C1 segment of cervical spinal cord (tissue), 14 donors: ENCODE measurements around the gene DEPDC1.
"Not testable (repeated sequence)": the region's sequence is repeated elsewhere in the genome, so short reads cannot be mapped to it uniquely, and the experiment has no call there.

ENCODE experiments used
- DNase-seq, 14 donors: peaks; one replicate each; lab custom pipeline; 2025; lab: John Stamatoyannopoulos, UW

Gene DEPDC1, protein sequence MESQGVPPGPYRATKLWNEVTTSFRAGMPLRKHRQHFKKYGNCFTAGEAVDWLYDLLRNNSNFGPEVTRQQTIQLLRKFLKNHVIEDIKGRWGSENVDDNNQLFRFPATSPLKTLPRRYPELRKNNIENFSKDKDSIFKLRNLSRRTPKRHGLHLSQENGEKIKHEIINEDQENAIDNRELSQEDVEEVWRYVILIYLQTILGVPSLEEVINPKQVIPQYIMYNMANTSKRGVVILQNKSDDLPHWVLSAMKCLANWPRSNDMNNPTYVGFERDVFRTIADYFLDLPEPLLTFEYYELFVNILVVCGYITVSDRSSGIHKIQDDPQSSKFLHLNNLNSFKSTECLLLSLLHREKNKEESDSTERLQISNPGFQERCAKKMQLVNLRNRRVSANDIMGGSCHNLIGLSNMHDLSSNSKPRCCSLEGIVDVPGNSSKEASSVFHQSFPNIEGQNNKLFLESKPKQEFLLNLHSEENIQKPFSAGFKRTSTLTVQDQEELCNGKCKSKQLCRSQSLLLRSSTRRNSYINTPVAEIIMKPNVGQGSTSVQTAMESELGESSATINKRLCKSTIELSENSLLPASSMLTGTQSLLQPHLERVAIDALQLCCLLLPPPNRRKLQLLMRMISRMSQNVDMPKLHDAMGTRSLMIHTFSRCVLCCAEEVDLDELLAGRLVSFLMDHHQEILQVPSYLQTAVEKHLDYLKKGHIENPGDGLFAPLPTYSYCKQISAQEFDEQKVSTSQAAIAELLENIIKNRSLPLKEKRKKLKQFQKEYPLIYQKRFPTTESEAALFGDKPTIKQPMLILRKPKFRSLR

DNA sequence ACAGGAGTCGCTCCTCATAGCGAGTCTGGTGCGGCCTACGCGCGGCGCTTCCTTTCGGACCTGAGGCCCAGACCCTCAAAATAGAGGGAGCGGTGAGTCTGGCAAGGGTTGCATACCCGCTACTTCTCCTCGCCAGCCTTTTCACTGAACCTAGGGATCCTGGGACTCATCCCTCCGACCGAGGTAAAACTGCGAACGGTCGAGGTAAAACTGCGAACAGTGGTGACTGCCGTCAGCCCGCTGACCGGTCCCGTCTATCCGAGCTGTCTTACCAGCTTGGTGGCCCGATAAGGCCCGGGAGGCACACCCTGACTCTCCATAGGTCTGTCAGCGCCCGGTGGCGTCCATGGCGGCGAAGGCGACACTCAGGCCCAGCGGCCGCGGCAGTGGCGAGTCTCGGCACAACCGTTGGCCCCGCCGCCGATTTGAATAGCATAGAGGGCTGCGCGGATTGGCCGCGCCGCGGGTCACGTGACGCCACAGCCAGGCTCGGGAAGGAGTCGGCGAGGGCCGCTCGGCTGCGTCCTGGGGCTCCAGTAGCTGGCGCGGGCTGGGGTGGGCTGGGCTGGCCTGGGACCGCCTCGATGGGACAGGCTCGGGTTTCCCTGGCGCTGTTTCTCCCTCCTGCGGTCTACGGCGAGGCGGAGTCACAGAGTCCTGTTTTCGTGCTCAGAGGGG is at the start of gene DEPDC1:
DEPDC1 (minus strand) TSS at position 403 of the 678 bp plus-strand sequence; CDS start at position 320, 83 bp downstream.
- peak; percentile 15 to 88 (median 75) for DNase-seq

DNA sequence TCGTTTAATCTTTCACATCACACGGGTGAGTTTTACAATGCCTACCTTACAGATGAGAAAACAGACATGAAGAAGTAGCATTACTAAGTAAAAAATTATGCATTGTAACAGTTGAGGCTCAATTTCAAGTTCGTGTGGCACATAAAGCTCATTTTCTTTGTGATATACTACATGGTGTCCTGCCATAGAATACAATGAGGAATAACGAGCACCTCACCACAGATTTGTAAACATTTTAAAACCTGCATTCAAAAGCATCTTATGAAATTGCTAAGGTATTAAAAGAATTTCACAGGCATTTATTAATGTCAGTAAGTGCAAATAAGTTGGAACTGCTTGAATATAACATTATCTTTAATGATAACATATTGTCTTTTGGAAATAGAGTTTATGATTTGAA is 47.8 kb upstream of the DEPDC1 start:
- no peak for DNase-seq

DNA sequence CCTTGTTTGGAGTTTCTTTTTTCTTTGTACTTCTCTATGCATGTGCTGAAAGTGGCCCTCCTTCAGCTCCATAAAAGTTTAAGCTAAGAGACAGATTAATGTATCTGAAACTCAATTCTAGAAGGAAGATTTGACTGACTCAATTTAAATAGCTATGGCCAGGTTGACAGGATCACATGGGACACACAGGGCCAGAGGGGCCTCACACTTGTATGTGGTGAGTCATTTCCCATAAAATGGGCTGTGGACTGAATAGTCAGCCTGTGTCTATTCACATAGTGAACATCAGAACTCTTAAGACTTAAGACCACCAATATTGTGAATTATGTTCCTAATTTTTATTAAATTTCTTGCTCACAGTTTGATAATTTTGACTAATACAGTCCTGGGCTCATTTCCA is 45.7 kb upstream of the DEPDC1 start:
- DNase-seq: no peak

DNA sequence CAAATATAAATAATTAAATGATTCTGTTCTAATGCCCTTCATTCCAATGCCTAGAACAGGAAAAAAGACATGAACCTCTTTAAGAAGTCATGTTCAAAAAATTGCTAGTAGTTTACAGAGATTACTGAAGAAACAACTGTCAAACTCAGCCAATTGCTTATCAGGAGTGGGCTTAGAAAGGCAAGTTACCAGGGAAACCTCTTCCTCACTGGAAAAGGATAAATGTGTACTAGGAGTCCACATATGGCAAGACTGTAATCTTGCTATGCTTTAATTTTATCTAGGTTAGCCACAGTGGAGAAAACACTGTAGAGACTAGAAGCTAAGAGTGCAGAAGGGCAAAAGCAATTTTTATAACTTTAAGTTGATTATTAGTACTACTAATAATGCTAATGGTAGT is 42.1 kb upstream of the DEPDC1 start:
- no peak for DNase-seq

DNA sequence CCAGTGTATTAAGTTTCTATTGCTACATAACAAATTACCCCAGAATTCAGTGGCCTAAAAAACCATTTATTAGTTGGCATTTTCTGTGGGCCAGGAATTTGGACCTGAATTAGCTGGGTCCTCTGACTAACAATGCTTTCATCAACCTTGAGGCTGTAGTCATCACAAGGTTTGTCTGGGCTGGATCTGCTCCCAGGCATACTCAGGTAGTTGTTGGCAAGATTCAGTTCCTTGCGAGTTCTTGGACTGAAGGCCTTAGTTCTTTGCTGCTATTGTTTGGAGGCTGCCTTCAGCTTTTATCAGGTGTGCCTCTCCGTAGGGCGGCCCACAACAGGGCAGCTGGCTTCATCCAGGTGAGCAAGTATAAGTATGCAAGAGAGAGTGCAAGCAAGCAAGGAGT is 31.4 kb upstream of the DEPDC1 start:
- no peak for DNase-seq

DNA sequence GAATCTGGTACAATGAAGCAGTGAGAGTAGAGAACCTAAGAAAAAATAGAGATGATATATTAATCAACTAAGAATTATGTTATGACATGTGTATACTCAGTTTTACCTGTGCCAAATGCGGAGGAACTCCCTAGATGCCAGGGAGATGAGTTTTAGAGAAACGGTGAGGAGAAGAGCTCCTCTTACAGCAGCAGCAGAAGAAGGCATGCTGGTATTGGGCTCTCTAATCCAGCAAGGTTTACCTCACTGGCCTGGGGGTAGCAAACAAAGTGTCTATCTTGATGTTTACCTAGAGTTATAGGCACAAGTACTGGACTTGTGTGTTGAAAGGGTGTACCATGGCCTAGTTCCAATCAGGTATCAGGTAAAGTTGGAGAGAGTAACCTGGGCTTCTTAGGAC is 28.9 kb upstream of the DEPDC1 start:
- DNase-seq: no peak

DNA sequence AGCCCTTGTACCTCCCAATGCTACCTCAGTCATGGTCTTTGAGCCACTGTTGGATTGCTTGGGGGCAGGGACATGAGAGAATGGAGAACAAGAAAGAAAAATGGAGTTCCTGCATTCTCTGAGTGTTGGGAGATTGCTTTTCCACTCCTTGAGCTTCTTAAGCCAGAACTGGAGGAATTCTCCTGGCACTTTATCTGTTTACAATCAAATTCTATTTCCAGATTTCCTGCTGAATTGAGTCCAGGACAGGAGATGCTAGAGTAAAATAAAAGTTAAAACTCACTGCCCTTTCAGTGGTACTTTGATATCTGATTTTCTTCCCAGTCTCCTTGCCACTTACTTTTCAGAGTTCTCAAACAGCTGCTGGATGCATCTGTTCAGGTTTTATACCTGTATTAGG is 24.4 kb upstream of the DEPDC1 start:
- no peak for DNase-seq

DNA sequence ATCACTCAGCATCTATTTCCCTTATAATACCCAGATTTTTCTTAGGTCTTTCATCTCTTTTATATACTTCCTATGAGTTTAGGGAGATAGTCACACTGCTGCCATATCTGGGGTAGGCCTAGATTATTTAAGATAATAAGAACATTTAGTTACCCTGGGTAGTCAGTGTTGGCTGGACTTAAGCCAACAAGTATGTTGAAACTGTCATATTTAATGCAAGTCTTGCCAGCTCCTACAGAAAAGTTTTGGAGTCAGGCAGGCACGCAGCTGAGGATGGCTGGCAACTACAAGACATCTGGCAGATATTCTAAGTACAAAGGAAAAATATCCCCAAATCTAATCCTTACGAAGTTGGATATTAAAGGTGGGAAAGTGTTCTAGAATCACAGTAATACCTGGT is 19.2 kb upstream of the DEPDC1 start:
- no peak for DNase-seq

DNA sequence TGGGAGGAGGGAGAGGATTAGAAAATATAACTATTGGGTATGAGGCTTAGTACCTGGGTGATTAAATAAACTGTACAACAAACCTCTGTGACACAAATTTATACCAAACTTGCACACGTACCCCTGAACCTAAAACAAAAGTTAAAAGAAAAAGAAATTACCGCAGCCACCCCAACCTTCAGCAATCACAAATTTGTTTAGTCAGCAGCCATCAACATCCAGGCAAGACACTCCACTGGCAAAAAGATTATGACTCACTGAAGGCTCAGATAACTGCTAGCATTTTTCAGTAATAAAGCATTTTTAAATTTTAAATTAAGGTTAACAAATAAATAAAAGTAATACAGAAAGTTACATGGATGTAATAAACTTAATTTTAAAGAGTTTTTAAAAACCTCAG is 14.4 kb upstream of the DEPDC1 start:
- no peak for DNase-seq

DNA sequence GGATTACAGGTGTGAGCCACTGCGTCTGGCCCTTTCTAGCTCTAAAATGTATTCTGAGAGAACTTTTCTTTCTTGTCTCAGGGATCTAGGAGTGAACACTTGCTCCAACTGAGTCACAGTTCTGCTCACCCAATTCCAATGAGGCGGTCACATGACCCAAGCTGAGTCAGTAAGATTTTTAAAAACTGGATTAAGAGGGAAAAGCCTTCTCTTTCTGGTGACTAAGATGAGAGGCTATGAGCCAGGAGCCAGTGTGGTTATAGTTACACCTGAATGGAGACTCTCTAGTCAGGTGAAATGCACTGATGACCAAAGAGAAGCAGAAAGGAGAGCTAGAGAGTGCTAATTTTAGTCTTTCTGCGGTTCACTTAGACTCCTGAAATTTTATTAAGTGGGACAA is 9.5 kb upstream of the DEPDC1 start:
- no peak for DNase-seq

DNA sequence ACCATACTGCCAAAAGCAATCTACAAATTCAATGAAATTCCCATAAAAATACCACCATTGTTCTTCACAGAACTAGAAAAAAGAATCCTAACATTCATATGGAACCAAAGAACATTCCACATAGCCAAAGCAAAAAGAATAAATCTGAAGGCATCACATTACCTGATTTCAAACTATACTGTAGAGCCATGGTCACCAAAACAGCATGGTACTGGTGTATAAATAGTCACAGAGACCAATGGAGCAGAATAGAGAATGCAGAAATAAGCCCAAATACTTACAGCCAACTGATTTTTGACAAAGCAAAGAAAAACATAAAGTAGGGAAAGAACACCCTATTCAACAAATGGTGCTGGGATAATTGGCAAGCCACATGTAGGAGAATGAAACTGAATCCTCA is 6.2 kb upstream of the DEPDC1 start:
- DNase-seq: no peak

DNA sequence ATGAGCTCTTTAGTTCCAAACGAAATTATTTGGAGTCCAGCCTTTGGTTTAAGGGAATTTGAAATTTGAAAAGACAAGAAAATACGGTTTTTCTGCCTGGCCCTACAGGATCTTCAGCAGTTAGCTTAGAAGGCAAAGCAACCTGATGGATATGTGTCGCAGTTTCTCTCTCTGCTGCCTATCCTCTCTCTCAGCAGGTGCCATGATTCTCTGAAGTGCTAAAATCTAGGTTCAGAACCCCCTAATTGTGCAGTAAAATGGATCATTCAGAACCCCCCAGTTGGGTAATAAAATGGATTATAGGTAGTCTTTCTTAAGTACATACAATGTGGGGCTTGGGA is 446 bp upstream of the DEPDC1 start:
- DNase-seq: no peak

DNA sequence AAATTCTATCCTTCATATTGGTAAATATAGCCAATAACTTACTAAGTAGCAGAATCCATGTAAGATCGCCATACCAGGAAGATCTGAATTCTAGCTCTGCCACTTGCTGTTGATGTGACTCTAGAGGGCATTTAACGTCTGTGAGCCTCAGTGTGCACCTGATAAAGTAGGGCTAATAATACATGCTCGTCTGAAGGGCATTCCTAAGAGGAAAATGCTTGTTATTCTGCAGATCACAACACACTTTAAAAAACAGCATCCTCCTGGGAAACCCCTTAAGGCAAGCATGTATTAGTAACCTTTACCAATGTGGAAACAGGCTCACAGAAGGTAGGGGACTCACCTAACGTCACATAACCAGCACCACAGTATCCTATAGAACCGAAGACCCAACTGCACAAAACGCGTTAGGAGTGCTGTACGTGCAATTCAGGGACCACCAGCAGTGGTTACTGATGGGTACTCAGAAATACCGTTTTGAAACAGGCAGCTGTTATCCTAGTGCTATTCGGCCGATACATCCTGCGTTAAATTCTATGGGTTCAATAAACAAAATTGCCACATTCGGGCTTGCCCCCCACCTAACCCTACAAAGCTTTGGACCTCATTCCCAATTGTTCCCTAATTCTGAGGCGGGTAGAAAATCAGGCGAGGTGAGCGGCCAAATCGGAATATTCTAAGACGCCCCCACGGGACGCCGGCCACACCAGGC is 758 bp downstream of the DEPDC1 start:
- DNase-seq: no peak

DNA sequence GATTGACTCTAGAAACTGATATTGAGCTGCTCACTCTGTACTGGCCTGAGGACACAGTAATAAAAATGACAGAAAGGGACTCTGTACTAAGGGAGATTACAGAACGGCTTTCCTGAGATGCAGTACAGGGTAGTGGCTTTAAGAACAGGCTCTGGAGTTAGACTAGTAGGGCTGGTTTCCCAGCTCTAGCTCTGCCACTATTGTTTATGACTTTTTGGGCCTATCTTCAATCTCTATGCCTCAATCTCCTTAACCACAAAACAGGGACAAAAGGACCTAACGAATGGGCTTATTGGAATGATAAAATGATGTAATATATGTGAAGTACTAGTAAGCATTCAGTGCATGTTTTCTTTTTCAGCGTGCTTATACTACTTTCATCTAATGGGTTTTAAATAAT is 1.4 kb downstream of the DEPDC1 start:
- DNase-seq: no peak

DNA sequence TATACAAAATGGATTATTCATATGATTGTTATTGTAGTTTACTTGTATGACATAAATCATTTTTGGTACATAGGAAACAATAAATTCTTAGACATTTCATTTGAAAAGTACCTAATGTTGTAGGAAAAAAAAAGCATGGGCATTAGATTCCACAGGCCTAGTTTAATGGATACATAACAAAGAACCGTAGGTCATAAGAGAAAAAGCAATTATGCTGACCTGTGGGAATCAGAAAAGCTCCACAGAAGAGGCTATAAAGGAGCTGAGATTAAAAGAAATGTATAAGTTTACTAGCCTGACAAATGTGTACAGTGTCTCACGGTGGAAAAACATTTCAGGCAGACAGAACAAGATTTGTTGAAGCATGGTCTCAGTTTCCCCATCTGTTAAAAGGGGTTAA is 3.7 kb downstream of the DEPDC1 start:
- no peak for DNase-seq

DNA sequence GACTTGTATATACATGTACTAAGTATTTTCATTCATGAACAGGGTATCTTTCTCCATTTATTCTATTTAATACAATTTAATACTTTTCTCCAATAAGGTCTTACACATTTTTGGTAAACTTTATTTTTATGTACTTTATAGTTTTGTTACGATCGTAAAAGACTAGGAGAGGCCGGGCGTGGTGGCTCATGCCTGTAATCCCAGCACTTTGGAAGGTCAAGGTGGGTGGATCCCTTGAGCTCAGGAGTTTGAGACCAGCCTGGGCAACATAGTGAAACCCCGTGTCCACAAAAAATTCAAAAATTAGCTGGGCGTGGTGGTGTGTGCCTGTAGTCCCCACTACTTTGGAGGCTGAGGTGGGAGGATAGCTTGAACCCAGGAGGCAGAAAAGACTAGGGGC is 4.6 kb downstream of the DEPDC1 start:
- not testable (repeated sequence) for DNase-seq

DNA sequence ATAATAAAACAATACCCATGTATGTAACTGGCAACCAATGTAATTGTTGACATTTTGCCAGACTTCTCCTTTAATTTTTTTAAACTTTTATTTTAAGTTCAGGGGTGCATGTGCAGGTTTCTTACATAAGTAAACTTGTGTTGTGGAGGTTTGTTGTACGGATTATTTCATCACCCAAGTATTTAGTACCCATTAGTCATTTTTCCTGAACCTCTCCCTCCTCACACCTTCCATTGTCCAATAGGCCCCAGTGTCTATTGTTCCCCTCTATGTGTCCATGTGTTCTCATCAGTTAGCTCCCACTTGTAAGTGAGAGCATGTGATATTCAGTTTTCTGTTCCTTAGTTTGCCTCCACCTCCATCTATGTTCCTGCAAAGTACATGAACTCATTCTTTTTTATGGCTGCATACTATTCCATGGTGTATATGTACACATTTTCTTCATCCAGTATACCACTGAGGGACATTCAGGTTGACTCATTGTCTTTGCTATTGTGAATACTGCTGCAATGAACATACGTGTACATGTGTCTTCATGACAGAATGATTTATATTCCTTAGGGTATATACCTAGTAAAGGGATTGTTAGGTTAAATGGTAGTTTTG is 6.7 kb downstream of the DEPDC1 start:
- no peak for DNase-seq

DNA sequence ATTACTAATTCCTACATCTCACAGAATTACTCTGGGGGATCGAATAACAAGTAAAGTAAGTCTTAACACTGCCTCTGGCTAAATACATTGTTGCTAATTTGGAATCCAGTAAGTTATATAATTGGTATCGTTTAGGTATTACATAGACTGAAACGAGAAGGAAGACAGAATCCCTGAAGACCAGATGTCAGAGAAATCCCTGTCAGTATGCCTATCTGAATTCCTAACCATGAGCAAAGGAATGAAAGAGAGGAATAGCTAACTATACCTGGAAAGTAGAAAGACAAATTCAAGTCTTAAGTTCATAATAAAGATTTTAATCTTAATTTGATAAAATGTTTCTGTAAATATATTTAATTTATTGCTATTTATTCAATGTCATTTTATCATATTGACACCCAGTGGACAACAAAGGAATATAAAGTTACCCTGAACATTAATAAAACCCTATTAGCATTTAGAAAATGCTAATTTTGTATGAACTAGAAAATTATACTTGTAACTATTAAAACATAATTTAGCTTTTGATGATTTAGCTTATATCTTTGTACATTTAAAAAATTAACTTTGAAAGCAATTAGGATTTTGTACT is 11.4 kb downstream of the DEPDC1 start:
- no peak for DNase-seq

DNA sequence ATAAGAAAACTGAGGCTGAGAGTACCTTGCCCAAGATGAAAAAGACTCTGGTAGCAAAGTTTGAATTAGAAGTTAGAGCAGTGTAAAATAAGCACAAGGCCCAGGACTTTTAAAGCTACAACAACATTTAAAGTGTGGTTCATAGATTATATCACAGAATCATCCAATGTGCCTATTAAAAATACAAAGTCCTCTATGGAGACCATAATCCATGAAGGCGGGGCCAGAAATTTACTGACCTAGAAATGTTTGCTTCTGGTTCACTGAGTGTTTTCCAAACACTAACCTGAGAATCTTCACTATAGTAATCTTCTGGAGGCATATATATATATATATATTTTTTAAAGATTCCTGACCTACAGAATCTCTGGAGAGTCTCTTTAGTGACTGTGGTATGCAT is 12.3 kb downstream of the DEPDC1 start:
- DNase-seq: no peak

DNA sequence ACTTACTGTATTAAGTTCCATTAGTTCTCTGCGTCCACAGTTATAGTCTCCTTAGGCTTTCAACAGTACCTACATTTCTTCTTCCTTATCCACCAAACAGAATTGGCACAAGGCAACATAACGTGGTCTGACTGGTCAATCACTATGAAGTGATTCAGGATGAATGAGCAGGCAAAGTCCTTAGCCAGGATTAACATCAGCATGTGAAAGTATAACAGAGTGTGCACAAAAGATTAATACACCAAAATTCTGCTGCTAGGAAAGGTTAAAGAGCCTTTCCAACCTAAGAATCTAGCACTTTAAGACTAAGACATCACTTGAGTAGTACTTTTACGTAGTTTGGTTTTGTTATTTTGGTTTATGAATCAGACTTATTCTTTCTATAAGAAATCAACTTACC is 15.8 kb downstream of the DEPDC1 start:
- DNase-seq: no peak

DNA sequence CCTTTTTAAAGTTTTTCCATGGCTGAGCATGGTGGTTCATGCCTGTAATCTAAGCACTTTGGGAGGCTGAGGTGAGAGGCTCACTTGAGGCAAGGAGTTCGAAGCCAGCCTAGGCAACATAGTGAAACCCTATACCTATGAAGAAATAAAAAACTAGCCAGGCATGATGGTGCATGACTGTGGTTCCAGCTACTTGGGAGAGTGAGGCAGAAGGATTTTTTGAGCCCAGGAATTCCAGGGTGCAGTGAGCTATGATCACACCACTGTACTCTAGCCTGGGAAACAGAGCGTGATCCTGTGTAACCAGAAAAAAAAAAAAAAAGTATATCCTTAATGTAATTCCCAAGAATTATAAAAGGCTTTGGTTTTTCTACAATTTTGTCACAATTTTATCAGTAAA is 17.4 kb downstream of the DEPDC1 start:
- no peak for DNase-seq
